Measurements from ENCODE around the gene RHNO1. TPM values are rescaled to one million over a fixed set of nuclear protein-coding genes. Genes with fewer than 3 reads are reported as not detected.

RHNO1 gene
- total RNA-seq, 1 experiment from 2014 or later = 37.7 TPM

DNA sequence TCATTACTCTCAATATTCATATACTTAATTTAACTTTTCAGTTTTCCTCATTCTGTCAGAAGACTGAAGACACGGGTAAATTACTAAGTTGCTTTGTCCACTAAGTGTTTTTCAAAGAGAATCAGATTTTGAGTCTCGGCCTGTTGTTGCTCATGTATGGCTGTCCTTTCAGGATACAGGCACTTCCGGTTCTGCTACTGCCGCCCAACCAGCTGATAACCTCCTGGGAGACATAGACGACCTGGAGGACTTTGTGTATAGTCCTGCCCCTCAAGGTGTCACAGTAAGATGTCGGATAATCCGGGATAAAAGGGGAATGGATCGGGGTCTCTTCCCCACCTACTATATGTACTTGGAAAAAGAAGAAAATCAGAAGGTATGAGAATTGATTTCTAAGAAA, 53.8 kb downstream of the RHNO1 start:
- no peak overlapping the region for H3K27ac ChIP-seq (ENCODE audit: low read length)
- DNase-seq (ENCODE audit: low read depth, low spot score) = no peak
- in situ Hi-C loops (cut with HindIII; ENCODE audit: low pct_unique_long_range_greater_than_20kb, low sequenced_read_pairs) = no loop called here
- intact Hi-C loops (cut with micrococcal nuclease; ENCODE audit: unreplicated experiment) = no loop called here
- H3K4me1 ChIP-seq (ENCODE audit: control insufficient read depth, insufficient read depth, low read length) = no peaks in the 10 kb centered on the region
- no peak for ATAC-seq
- TF ChIP-seq POLR2AphosphoS5 (IDR thresholded peaks at IDR 0.05; ENCODE audit: low read depth, low read length) = no peak
- TF ChIP-seq, protein P1, sequence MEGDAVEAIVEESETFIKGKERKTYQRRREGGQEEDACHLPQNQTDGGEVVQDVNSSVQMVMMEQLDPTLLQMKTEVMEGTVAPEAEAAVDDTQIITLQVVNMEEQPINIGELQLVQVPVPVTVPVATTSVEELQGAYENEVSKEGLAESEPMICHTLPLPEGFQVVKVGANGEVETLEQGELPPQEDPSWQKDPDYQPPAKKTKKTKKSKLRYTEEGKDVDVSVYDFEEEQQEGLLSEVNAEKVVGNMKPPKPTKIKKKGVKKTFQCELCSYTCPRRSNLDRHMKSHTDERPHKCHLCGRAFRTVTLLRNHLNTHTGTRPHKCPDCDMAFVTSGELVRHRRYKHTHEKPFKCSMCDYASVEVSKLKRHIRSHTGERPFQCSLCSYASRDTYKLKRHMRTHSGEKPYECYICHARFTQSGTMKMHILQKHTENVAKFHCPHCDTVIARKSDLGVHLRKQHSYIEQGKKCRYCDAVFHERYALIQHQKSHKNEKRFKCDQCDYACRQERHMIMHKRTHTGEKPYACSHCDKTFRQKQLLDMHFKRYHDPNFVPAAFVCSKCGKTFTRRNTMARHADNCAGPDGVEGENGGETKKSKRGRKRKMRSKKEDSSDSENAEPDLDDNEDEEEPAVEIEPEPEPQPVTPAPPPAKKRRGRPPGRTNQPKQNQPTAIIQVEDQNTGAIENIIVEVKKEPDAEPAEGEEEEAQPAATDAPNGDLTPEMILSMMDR (IDR thresholded peaks at IDR 0.05) = no peak
- no peak for TF ChIP-seq TCF7L2 (IDR thresholded peaks at IDR 0.05; ENCODE audit: low read depth, low read length)
- TF ChIP-seq SIN3A (IDR thresholded peaks at IDR 0.05; ENCODE audit: borderline replicate concordance, insufficient read depth, low read depth, low read length) = no peak
- TF ChIP-seq, protein P2, sequence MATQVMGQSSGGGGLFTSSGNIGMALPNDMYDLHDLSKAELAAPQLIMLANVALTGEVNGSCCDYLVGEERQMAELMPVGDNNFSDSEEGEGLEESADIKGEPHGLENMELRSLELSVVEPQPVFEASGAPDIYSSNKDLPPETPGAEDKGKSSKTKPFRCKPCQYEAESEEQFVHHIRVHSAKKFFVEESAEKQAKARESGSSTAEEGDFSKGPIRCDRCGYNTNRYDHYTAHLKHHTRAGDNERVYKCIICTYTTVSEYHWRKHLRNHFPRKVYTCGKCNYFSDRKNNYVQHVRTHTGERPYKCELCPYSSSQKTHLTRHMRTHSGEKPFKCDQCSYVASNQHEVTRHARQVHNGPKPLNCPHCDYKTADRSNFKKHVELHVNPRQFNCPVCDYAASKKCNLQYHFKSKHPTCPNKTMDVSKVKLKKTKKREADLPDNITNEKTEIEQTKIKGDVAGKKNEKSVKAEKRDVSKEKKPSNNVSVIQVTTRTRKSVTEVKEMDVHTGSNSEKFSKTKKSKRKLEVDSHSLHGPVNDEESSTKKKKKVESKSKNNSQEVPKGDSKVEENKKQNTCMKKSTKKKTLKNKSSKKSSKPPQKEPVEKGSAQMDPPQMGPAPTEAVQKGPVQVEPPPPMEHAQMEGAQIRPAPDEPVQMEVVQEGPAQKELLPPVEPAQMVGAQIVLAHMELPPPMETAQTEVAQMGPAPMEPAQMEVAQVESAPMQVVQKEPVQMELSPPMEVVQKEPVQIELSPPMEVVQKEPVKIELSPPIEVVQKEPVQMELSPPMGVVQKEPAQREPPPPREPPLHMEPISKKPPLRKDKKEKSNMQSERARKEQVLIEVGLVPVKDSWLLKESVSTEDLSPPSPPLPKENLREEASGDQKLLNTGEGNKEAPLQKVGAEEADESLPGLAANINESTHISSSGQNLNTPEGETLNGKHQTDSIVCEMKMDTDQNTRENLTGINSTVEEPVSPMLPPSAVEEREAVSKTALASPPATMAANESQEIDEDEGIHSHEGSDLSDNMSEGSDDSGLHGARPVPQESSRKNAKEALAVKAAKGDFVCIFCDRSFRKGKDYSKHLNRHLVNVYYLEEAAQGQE (IDR thresholded peaks at IDR 0.05; ENCODE audit: insufficient read depth in 1 of 2, low read depth in 2 of 2, low read length in 1 of 2) = no peak
- POLR2A ChIA-PET = no interaction called here
- no TSS peak for BruUV-seq (replicated peaks)
- H3K36me3 ChIP-seq (ENCODE audit: control insufficient read depth, insufficient read depth, low read length) = peaks cover 11% of the 10 kb centered on the region
- no peak overlapping the region for H3K4me3 ChIP-seq (ENCODE audit: low read depth in 2 of 2, low read length in 2 of 2)
- H3K27me3 ChIP-seq (ENCODE audit: control insufficient read depth, insufficient read depth, low read length) = no peaks in the 10 kb centered on the region
- CTCF ChIA-PET = no interaction called here
- no peaks in the 10 kb centered on the region for H3K9me3 ChIP-seq (ENCODE audit: control insufficient read depth, insufficient read depth, low read depth, low read length)

DNA sequence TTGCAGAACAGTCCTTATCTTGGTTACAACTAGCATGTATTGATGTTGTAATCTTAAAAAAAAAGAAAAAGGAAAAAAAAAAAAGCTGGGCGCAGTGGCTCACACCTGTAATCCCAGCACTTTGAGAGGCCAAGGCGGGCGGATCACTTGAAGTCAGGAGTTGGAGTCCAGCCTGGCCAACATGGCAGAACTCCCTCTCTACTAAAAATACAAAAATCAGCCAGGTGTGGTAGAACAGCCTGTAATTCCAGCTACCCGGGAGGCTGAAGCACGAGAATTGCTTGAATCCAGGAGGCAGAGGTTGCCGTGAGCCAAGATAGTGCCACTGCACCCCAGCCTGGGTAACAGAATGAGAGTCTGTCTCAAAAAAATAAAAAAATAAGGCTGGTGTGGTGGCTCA, 56.6 kb downstream of the RHNO1 start:
- CTCF ChIA-PET = no interaction called here
- Histone ChIP-seq H3K27ac (ENCODE audit: low read length) (no peak overlapping the region), H3K4me1 (ENCODE audit: control insufficient read depth, insufficient read depth, low read length) (no peaks in the 10 kb centered on the region), H3K27me3 (ENCODE audit: control insufficient read depth, insufficient read depth, low read length) (no peaks in the 10 kb centered on the region), H3K9me3 (ENCODE audit: control insufficient read depth, insufficient read depth, low read depth, low read length) (no peaks in the 10 kb centered on the region), H3K4me3 (ENCODE audit: low read depth in 2 of 2, low read length in 2 of 2) (no peak overlapping the region), H3K36me3 (ENCODE audit: control insufficient read depth, insufficient read depth, low read length) (peaks cover 11% of the 10 kb centered on the region)
- no peak for TF ChIP-seq TCF7L2 (IDR thresholded peaks at IDR 0.05; ENCODE audit: low read depth, low read length)
- TF ChIP-seq POLR2AphosphoS5 (IDR thresholded peaks at IDR 0.05; ENCODE audit: low read depth, low read length) = no peak
- TF ChIP-seq, protein P1 (IDR thresholded peaks at IDR 0.05) = no peak
- TF ChIP-seq, protein P2 (IDR thresholded peaks at IDR 0.05; ENCODE audit: insufficient read depth in 1 of 2, low read depth in 2 of 2, low read length in 1 of 2) = no peak
- no peak for TF ChIP-seq SIN3A (IDR thresholded peaks at IDR 0.05; ENCODE audit: borderline replicate concordance, insufficient read depth, low read depth, low read length)
- no peak for DNase-seq (ENCODE audit: low read depth, low spot score)
- BruUV-seq (replicated peaks) = no TSS peak
- intact Hi-C loops (cut with micrococcal nuclease; ENCODE audit: unreplicated experiment) = no loop called here
- in situ Hi-C loops (cut with HindIII; ENCODE audit: low pct_unique_long_range_greater_than_20kb, low sequenced_read_pairs) = no loop called here
- no peak for ATAC-seq
- POLR2A ChIA-PET = no interaction called here

Measured in Panc1 (cell line).